ENCODE data around the gene TBC1D22A. TPM values are rescaled to one million over a fixed set of nuclear protein-coding genes. Genes with fewer than 3 reads are reported as not detected.

Gene TBC1D22A
- total RNA-seq, 3 donors from 2014 or later = 19.0 to 23.6 (median 23.6) TPM

GRCh38 chr22:46824980-46825544 lies 62.6 kb downstream of the TBC1D22A start:
- Histone ChIP-seq H3K9me3 (no peaks in the 10 kb centered on the region), H3K36me3 (no peaks in the 10 kb centered on the region), H3K27ac (no peak overlapping the region), H3K4me1 (peaks cover 0 to 2% of the 10 kb centered on the region in 2 donors), H3K4me3 (no peak overlapping the region), H3K27me3 (no peaks in the 10 kb centered on the region)
- TF ChIP-seq POLR2A (IDR thresholded peaks at IDR 0.05) (no peak), POLR2AphosphoS5 (IDR thresholded peaks at IDR 0.05) (no peak), CTCF (IDR thresholded peaks at IDR 0.05) (no peak)
- DNase-seq (ENCODE audit: low spot score in 2 of 2) = no peak
- intact Hi-C loops (cut with DNase I; ENCODE audit: low total_unique reads) = no loop called here

GRCh38 chr22:46826438-46827135 lies 64.1 kb downstream of the TBC1D22A start:
- no peaks in the 10 kb centered on the region for H3K36me3 ChIP-seq
- H3K27ac ChIP-seq = no peak overlapping the region
- peaks cover 0 to 6% of the 10 kb centered on the region in 2 donors for H3K4me1 ChIP-seq
- intact Hi-C loops (cut with DNase I; ENCODE audit: low total_unique reads) = no loop called here
- no peak for DNase-seq (ENCODE audit: low spot score in 2 of 2)
- H3K4me3 ChIP-seq = no peak overlapping the region
- H3K9me3 ChIP-seq = no peaks in the 10 kb centered on the region
- H3K27me3 ChIP-seq = no peaks in the 10 kb centered on the region
- no peak for TF ChIP-seq CTCF (IDR thresholded peaks at IDR 0.05)
- TF ChIP-seq POLR2AphosphoS5 (IDR thresholded peaks at IDR 0.05) = no peak
- TF ChIP-seq POLR2A (IDR thresholded peaks at IDR 0.05) = no peak

GRCh38 chr22:46827136-46827780 lies 64.8 kb downstream of the TBC1D22A start:
- Histone ChIP-seq H3K4me1 (peaks cover 0 to 6% of the 10 kb centered on the region in 2 donors), H3K4me3 (no peak overlapping the region), H3K36me3 (no peaks in the 10 kb centered on the region), H3K27ac (no peak overlapping the region), H3K27me3 (no peaks in the 10 kb centered on the region), H3K9me3 (no peaks in the 10 kb centered on the region)
- TF ChIP-seq POLR2A (IDR thresholded peaks at IDR 0.05) (no peak), POLR2AphosphoS5 (IDR thresholded peaks at IDR 0.05) (no peak), CTCF (IDR thresholded peaks at IDR 0.05) (no peak)
- intact Hi-C loops (cut with DNase I; ENCODE audit: low total_unique reads) = no loop called here
- no peak for DNase-seq (ENCODE audit: low spot score in 2 of 2)

GRCh38 chr22:46827781-46828180 lies 65.3 kb downstream of the TBC1D22A start:
- H3K36me3 ChIP-seq = no peaks in the 10 kb centered on the region
- no peak overlapping the region for H3K27ac ChIP-seq
- no peaks in the 10 kb centered on the region for H3K9me3 ChIP-seq
- TF ChIP-seq POLR2A (IDR thresholded peaks at IDR 0.05) (no peak), CTCF (IDR thresholded peaks at IDR 0.05) (no peak)
- H3K4me3 ChIP-seq = no peak overlapping the region
- no peak for DNase-seq (ENCODE audit: low spot score in 2 of 2)
- no peaks in the 10 kb centered on the region for H3K27me3 ChIP-seq
- intact Hi-C loops (cut with DNase I; ENCODE audit: low total_unique reads) = no loop called here
- H3K4me1 ChIP-seq = peaks cover 0 to 6% of the 10 kb centered on the region in 2 donors

GRCh38 chr22:46828323-46828900 lies 66.0 kb downstream of the TBC1D22A start:
- no peak for TF ChIP-seq POLR2AphosphoS5 (IDR thresholded peaks at IDR 0.05)
- no peak for TF ChIP-seq CTCF (IDR thresholded peaks at IDR 0.05)
- no peak for TF ChIP-seq POLR2A (IDR thresholded peaks at IDR 0.05)
- intact Hi-C loops (cut with DNase I; ENCODE audit: low total_unique reads) = no loop called here
- peaks cover 0 to 6% of the 10 kb centered on the region in 2 donors for H3K4me1 ChIP-seq
- H3K9me3 ChIP-seq = no peaks in the 10 kb centered on the region
- H3K27ac ChIP-seq = no peak overlapping the region
- H3K36me3 ChIP-seq = no peaks in the 10 kb centered on the region
- H3K4me3 ChIP-seq = no peak overlapping the region
- no peaks in the 10 kb centered on the region for H3K27me3 ChIP-seq
- no peak for DNase-seq (ENCODE audit: low spot score in 2 of 2)
